Hematopoietic multipotent progenitor cell (in vitro differentiated cells): ENCODE measurements around the gene ATP1A1. TPM values are rescaled to one million over a fixed set of nuclear protein-coding genes. Genes with fewer than 3 reads are reported as not detected.

Experiments
- DNase-seq, 3 donors: peaks; one replicate each; pipeline ENCODE4 v3.0.0-alpha.2; 2011 to 2015; ENCODE audit warnings: low read depth in 2 of 3, low spot score in 2 of 3
- total RNA-seq: library from RNA; depleted of rRNA; stranded (reverse); fragments of >200 nt; gene quantifications from one replicate; pipeline ENCODE4 v1.2.3, GENCODE V29; 2012

ATP1A1 gene
- total RNA-seq, 1 donor: 92.1 TPM

DNA sequence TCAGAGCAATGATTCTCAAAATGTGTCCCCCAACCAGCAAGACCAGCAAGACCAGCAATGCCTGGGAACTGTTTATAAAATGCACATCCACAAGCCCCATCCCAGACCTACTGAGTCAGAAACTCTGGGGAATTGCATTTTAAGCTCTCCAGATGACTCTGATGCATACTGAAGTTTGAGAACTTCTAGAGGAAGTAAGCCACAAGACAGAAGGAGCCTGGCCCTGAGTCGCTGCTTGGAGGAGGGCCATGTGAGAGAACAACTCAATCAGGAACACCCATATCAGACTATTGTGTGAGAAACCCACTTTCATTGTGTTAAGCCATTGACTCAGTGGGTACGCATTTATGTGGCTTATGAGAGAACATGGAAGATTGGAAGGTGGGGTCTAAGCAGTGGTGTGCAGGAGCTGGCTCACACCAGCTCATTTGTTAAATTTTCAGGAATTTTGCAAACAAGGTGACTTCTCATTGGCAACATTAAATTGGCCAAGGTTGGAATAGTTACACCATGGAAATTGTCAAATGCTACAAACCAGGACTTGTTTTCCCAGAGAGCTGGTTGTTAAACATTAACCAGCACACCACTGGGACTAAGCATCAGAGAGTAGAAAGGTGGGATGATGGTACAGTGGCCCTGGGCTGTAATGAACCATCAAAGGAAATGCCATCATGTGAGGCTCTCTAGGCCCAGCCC, 38.9 kb downstream of the ATP1A1 start:
- no peak for DNase-seq

DNA sequence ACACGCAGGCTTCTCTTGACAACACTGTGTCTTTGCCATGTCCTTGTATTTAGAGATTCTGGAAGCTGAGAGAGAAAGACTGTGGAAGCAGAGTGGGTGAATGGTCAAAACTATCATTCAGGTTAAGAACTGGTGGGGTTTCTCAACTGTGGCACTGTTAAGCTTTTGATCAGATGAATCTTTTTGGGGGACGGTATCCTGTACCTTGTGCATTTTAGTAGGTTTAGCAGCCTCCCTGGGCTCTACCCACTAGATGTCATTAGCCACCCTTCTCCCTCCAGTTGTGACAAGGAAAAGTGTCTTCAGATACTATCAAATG, 39.4 kb downstream of the ATP1A1 start:
- DNase-seq: no peak

DNA sequence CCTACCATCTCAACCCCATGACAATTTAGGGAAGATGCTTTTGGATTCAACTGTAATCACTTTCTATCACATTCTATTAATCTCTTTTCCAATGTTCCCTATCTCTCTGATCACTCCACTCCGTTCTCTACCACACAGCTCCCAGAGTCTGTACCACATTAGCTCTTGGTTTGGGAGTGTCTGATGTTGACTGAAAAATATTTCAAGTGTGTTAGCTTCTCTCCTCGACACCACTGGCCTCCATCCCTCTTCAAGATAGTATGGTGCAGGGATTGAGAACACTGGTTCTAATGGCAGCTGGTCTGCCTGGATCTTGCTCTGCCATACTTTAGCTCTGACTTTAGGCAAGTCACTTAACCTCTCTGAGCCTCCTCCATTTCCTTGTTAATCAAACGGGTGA, 39.9 kb downstream of the ATP1A1 start:
- DNase-seq: no peak

DNA sequence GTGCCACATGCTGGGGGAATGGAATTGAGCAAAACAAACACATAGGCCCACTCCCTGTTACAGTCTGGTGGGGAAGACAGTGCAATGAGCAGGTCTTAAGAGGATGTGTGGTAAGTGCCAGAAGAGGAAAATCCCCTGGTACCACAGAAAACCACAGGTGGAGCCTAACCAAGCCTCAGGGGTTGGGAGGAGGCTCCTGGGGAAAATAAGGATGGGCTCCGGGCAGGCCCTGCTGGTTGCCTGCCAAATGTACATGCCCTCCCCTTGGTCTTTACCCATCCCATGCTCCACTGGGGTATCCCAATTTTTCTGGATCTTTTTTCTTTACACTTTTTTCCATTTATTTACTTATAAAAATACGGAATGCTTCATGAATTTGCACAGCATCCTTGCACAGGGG, 40.4 kb downstream of the ATP1A1 start:
- no peak for DNase-seq

- no peak for DNase-seq
Observed at GRCh38 chr1:116414364-116414763, 41.3 kb downstream of the ATP1A1 start.

GRCh38 chr1:116415200-116415698, 42.2 kb downstream of the ATP1A1 start:
- no peak for DNase-seq

GRCh38 chr1:116415699-116416533, 42.9 kb downstream of the ATP1A1 start:
- peak in 1 of 3 donors; percentile 18 for DNase-seq

DNA sequence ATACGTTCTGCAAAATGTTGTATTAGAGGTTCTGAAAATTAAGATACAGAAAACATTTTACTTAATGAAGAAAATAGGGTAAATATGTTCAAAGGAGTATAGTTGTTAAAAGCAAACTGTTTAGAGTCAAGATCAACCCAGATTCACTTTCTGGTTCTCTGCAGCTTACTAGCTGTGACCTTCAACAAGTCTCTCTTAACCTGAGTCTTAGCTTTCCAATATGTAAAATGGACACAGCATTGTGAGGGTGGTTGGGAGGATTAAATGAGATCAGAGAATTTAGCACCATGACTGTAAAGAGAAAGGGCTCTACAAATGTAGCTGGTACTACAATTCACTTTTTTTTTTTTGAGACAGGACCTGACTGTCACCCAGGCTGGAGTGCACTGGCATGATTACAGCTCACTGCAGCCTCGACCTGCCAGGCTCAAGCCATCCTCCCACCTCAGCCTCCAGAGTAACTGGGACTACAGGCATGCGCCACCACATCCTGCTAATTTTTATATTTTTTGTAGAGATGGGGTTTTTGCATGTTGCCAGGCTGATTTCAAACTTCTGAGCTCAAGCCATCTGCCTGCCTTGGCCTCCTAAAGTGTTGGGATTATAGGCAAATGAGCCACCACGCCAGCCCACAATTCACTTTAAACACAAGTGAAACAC, 43.9 kb downstream of the ATP1A1 start:
- DNase-seq: no peak

GRCh38 chr1:116417678-116418077, 44.6 kb downstream of the ATP1A1 start:
- DNase-seq: no peak

DNA sequence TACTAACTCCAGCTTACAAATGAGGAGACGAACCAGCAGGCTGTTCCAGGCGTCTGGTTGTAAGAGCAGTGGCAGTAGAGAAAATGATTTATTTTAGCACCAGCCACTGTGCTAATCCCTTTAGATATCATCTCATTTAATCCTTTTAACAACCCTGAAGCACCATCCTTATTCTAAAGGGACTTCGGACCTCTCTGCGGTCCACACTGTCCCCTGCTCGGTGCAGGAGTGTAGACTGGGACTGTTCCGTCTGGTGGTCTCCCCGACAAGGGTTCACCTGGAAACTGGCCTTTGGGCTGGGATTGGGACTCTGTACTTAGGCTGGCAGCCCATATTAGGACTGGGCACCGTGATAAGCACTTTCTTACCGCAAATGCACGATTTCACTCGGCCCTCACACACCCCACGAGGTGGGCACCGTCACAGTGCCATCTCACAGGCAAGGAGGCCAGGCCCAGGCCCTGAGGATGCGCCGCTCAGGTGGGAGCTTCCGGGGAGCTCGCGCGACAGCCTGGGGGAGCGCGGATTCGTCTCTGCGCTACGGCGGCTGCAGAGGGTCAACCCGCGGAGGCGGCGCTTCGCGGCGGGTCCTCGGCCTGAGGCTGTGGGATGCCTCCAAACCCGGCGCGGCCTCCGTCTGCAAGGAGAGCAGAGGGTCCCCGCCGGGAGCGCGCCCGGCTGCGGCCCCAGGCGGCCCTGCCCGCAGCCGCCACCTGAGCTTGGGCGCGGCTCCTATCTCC, 45.2 kb downstream of the ATP1A1 start:
- peak; percentile 68 to 76 (median 69) for DNase-seq

DNA sequence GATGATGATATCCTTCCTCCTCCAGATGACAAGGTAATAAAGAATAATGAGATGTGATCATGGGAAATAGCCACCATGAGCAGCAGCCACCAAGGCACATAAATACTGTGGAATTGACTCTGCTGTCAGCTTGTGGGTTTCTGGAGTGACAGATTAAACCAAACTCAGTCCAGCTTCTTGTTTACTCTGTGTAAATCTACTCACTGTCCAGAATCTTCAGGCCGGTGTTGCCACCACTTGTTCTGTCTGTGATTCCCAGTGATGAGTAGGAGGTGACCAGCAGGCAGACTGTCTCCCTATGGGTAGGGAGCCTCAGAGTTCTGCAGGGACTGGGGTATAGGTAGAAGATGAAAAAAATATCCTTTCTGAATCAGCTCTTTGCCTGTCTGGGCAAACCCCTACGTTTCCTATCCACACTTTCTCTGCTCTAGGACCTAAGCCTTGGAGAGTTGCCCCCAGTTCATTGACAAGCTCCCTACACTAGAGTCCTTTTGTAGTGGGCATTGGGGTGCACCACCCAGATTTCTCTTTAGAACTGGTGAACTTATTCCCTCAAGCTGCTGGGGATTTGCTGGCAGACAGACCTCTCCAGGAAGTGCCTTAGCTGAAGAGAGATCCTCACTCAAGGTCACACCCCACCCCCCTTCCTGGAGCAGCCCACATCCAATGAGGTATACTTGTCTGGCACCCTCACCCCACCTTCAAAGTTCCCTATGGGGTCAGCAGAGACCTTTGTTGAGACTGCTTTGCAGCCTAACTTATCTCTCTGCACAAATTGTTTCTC, 47.6 kb downstream of the ATP1A1 start:
- no peak for DNase-seq

GRCh38 chr1:116424438-116424837, 51.4 kb downstream of the ATP1A1 start:
- DNase-seq: no peak

GRCh38 chr1:116424863-116425262, 51.8 kb downstream of the ATP1A1 start:
- no peak for DNase-seq

GRCh38 chr1:116425987-116426386, 52.9 kb downstream of the ATP1A1 start:
- no peak for DNase-seq

DNA sequence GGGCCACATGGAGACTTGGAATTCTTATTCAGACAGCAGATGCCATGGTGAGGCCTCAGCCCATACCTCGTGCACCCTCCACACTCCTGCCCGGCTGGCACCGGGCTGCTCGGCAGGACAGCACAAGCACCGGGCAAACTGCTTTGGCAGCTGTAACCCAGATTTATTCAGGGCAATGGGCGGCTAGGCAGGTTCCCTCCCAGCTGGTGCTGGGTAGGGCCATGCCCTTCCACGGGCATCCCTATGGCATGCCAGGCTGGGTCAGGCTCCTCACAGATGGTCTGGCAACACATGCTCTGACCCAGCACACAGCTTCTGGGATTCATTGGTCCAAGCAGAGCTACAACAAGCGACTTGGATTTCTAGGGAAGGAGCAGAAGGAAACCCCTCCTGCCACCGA, 53.4 kb downstream of the ATP1A1 start:
- DNase-seq: no peak

DNA sequence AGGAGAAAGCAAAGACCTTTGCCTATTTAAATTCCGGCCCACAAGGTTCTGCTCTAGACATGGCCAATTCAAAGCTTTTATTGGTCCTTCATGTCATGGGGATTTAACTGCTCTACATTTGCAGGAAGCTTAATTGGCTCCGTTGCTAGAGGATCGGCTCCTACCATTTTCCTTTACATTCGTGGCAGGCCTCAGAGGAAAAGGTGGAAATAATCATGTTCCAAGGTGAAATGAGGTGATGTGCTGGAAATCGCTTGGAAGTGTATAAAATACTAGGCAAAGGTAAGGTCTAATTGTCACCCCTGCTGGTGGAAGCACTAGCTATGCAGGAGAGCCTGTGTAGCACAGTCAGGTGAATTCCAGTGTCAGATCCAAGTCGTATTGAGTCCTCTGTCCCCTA, 55.5 kb downstream of the ATP1A1 start:
- no peak for DNase-seq

DNA sequence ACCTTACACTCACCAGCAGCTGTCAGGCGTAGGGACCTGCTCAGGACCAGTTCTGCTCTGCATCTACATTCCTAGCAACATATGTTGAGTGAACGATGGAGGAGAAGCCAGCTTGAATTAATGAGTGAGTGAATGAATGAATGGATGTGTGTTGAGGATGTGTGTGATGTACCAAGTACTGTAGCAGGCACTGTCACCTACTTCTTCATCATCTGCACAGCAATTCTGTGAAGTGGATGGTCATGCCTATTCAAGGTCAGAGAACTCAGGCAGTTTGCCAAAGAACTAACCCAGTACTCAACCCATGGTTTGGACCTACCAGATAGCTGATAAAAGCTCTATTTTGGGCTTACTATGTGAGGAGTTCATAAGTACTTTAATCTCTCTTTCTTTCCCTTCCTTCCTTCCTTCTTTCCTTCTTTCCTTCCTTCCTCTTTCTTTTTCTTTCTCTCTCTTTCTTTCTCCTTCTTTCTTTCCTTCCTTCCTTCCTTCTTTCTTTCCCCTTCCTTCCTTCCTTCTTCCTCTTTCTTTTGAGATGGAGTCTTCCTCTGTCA, 56.9 kb downstream of the ATP1A1 start:
- DNase-seq: no peak

DNA sequence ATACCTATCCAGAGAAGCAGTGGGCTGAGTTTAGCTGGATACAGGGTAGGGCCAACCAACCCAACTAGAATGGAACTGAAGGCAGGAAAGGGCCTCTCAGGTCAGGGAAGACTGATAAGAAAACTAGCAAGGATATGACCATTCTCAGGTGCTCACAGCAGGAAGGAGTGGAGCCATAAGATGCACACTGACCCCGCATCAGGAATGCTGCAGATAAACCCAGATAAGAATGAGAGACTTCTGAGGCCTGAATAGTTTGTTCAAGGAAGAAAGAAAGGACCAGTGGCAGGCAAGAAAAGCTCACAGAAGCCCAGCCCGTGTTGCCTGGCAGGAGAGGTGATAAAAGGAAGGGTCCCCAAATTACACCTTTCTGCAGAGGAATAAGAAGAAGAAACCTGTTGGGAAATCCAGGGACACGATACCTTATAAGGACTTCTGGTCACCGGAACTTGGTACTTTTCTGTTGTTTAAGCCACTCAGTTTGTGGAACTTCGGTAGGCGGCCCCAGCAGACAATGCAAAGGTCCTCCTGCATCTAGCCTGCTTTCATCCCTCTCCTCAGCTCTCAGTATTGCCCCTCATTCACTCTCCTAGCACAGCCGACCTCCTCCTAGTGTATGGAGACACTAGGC, 58.9 kb downstream of the ATP1A1 start:
- DNase-seq: no peak

GRCh38 chr1:116432655-116433265, 59.7 kb downstream of the ATP1A1 start:
- no peak for DNase-seq
